OCI-LY7 (cell line): ENCODE data around the gene CCNJ. TPM values are rescaled to one million over a fixed set of nuclear protein-coding genes. Genes with fewer than 3 reads are reported as not detected.
"Not testable (repeated sequence)": the region's sequence is repeated elsewhere in the genome, so short reads cannot be mapped to it uniquely, and the experiment has no call there.

Source experiments
- Bru-seq: library from RNA; stranded (reverse); fragments of 400-500 nt; gene quantifications from one replicate; lab custom pipeline; 2021; lab: Mats Ljungman, UMichigan
- BruChase-seq, 2 experiments: library from RNA; stranded (reverse); fragments of 400-500 nt; gene quantifications; one replicate each; lab custom pipeline; 2021; lab: Mats Ljungman, UMichigan
- BruUV-seq: library from RNA; stranded (reverse); fragments of 400-500 nt; replicated peaks from 2 replicates; lab custom pipeline; 2021; lab: Mats Ljungman, UMichigan
- CTCF ChIA-PET: fragments of 300-600 bp; sonication (Branson Sonifier 250); formaldehyde crosslinking; loops from one replicate; lab custom pipeline; 2022; ENCODE audit warnings: antibody characterized with exemption; ENCODE audit not compliant: unreplicated experiment; lab: Charles Lee
- POLR2A ChIA-PET: fragments of 300-600 bp; sonication (Branson Sonifier 250); formaldehyde crosslinking; loops from one replicate; lab custom pipeline; 2022; ENCODE audit warnings: antibody characterized with exemption; lab: Charles Lee
- DNase-seq: peaks from one replicate; pipeline ENCODE4 v3.0.0-alpha.2; 2015; ENCODE audit warnings: low spot score
- H2AFZ ChIP-seq: fragments of 200-600 bp; sonication (generic), shearing (Covaris generic); 2 replicates; pipeline ENCODE4 v1.6.1; 2014; ENCODE audit warnings: mild to moderate bottlenecking, antibody characterized with exemption, low read length, moderate library complexity
- H3K27ac ChIP-seq: fragments of 200-600 bp; sonication (generic); 2 replicates; pipeline ENCODE4 v1.5.1; 2014; ENCODE audit warnings: mixed run types, low read depth, mild to moderate bottlenecking, moderate library complexity, low read length, inconsistent platforms; ENCODE audit not compliant: poor library complexity, severe bottlenecking
- H3K36me3 ChIP-seq: fragments of 200-600 bp; sonication (generic); 2 replicates; pipeline ENCODE4 v1.6.1; 2014; ENCODE audit warnings: mild to moderate bottlenecking, antibody characterized with exemption, low read length, moderate library complexity, mixed read lengths; ENCODE audit not compliant: insufficient read depth
- H3K4me1 ChIP-seq: fragments of 200-600 bp; sonication (generic); 2 replicates; pipeline ENCODE4 v1.5.1; 2014; ENCODE audit warnings: mild to moderate bottlenecking, low read length; ENCODE audit not compliant: insufficient read depth, poor library complexity, severe bottlenecking
- H3K4me2 ChIP-seq: fragments of 200-600 bp; sonication (generic); 2 replicates; pipeline ENCODE4 v1.6.1; 2014; ENCODE audit warnings: mild to moderate bottlenecking, low read length
- H3K4me3 ChIP-seq: fragments of 200-600 bp; sonication (generic); 2 replicates; pipeline ENCODE4 v1.5.1; 2014; ENCODE audit warnings: mild to moderate bottlenecking, low read depth, low read length; ENCODE audit not compliant: poor library complexity, severe bottlenecking
- H3K79me2 ChIP-seq: fragments of 200-600 bp; sonication (generic); 2 replicates; pipeline ENCODE4 v1.6.1; 2016; ENCODE audit warnings: low read depth, mild to moderate bottlenecking, low read length, moderate library complexity, mixed read lengths; ENCODE audit not compliant: insufficient read depth
- H3K9me2 ChIP-seq: fragments of 200-600 bp; sonication (generic); 2 replicates; pipeline ENCODE4 v1.6.1; 2016; ENCODE audit warnings: mild to moderate bottlenecking, low read length, mixed read lengths; ENCODE audit not compliant: insufficient read depth
- H3K9me3 ChIP-seq: fragments of 200-600 bp; sonication (generic); 2 replicates; pipeline ENCODE4 v1.6.1; 2014; ENCODE audit warnings: mild to moderate bottlenecking, mixed run types, low read length, mixed read lengths
- H4K20me1 ChIP-seq: fragments of 200-600 bp; sonication (generic); 2 replicates; pipeline ENCODE4 v1.6.1; 2014; ENCODE audit warnings: mild to moderate bottlenecking, antibody characterized with exemption, low read length, moderate library complexity, mixed read lengths; ENCODE audit not compliant: insufficient read depth
- EZH2phosphoT487 ChIP-seq: fragments of 200-600 bp; sonication (generic); IDR thresholded peaks from 2 replicates; pipeline ENCODE4 v1.6.1; 2018; ENCODE audit warnings: low read depth, borderline replicate concordance, mild to moderate bottlenecking, mixed run types, antibody characterized with exemption, low read length, moderate library complexity, mixed read lengths
- intact Hi-C: fragments of 100-400 bp; cut with micrococcal nuclease; formaldehyde crosslinking; loops from one replicate; pipeline ENCODE4 v1.10.0; 2022; ENCODE audit not compliant: unreplicated experiment
- long read RNA-seq: library from polyadenylated mRNA; stranded (forward); transcript quantifications from one replicate; pipeline ENCODE4 v2.0.0, GENCODE V29; 2022
- total RNA-seq, 2 experiments: library from RNA; depleted of rRNA in 1 of 2; stranded (reverse); fragments of >200 nt in 1 of 2; shearing (Covaris generic) in 1 of 2; gene quantifications; 2 replicates each; pipeline ENCODE4 v1.2.3, GENCODE V29; 2014 to 2022
- TF ChIP-seq, protein P1 (sequence below): fragments of 200-600 bp; sonication (generic); conservative IDR thresholded peaks from 2 replicates; pipeline ENCODE4 v1.5.1; 2014; ENCODE audit warnings: mild to moderate bottlenecking, antibody characterized with exemption, low read length, moderate library complexity, mixed read lengths

Gene CCNJ
- 5.6 and 8.2 TPM in 2 replicates for total RNA-seq (2014; rRNA removed; shearing (Covaris generic))
- 13.3 and 14.5 TPM in 2 replicates for total RNA-seq (2022)
- Bru-seq, nascent RNA: percentile 88 among the genes with signal in this experiment
- percentile 72 among the genes with signal in this experiment for BruChase-seq, experiment 1, labeled RNA remaining after a 6-hour chase
- percentile 90 among the genes with signal in this experiment for BruChase-seq, experiment 2, labeled RNA remaining after a 2-hour chase
- long read RNA-seq, full-length matches to known transcripts: 17 of 25 reads
- long read RNA-seq, partial matches to known transcripts: 3 of 25 reads
- long read RNA-seq, other reads (novel, unspliced or antisense): 5 of 25 reads

DNA sequence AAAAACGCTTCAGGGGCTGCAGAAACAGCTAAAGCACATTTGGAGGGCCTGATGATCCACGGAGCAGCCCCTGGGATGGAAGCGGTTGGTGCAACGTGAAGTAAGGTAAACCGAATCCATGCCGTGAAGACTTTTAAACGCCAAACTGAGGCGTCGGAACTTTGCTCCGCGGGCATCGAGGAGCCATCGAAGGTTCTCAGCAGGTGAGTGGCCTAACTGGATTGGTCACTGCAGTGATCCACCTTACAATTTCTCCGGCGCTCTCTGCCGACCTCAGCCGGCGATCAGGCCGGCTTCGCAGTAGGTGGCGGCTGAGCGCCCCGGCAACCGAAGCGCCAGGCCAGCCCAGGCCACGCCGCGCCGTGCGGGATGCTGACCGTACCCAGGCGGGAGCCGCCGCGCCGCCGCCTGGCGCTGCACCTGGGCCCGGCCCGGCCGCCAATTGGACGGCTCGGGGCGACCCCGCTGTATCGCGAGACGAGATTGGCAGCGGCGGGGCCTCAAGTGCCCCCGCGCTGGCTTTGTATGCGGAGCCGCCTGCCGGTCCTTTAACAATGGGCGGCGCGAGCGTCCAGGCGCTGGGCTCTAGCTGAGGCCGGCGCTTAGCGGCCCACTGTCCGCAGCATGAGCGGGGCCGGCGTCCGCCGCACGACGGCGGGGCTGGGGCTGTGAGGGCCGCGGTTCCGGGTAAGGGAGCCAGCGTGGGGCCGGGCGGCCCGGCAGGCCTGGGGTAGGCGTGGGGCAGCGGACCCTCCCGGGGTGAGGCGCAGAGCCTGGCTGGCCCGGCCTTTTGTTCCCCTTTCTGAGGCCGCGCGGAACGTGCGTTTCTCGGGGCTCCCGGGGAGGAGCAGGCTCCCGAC lies at the start of gene CCNJ:
CCNJ (plus strand) TSS at position 551 of the 860 bp plus-strand sequence. CDS start 811 bp downstream, outside the sequence.
- TF ChIP-seq EZH2phosphoT487: no peak
- TF ChIP-seq, protein P1, sequence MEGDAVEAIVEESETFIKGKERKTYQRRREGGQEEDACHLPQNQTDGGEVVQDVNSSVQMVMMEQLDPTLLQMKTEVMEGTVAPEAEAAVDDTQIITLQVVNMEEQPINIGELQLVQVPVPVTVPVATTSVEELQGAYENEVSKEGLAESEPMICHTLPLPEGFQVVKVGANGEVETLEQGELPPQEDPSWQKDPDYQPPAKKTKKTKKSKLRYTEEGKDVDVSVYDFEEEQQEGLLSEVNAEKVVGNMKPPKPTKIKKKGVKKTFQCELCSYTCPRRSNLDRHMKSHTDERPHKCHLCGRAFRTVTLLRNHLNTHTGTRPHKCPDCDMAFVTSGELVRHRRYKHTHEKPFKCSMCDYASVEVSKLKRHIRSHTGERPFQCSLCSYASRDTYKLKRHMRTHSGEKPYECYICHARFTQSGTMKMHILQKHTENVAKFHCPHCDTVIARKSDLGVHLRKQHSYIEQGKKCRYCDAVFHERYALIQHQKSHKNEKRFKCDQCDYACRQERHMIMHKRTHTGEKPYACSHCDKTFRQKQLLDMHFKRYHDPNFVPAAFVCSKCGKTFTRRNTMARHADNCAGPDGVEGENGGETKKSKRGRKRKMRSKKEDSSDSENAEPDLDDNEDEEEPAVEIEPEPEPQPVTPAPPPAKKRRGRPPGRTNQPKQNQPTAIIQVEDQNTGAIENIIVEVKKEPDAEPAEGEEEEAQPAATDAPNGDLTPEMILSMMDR: 0 out of 2 replicates have a peak, but pooled peaks have one; percentile 17
- peak within 1 kb of the TSS; percentile 50 for H3K27ac ChIP-seq
- H3K36me3 ChIP-seq: peaks cover 21% of the 10 kb centered on the region
- H3K79me2 ChIP-seq: peaks cover 29% of the 10 kb centered on the region; the same call in 1 of the 2 replicates
- H4K20me1 ChIP-seq: no peaks in the 10 kb centered on the region; the same call in 1 of the 2 replicates
- intact Hi-C loops: loop anchor here (1.0 to 5.0 kb wide), 2 partner anchors 46 to 249 kb away; no protein-coding TSS in a partner anchor
- POLR2A ChIA-PET: interaction anchor here (0.7 to 0.9 kb wide), 4 partner anchors 12 to 477 kb away, joined by 3 to 5 read pairs (median 4); no protein-coding TSS in a partner anchor
- peak within 1 kb of the TSS; percentile 89 for H3K4me3 ChIP-seq
- CTCF ChIA-PET: no interaction called here
- no TSS peak for BruUV-seq
- no peaks in the 10 kb centered on the region for H3K9me2 ChIP-seq
- H3K9me3 ChIP-seq: no peaks in the 10 kb centered on the region
- peak within 1 kb of the TSS; percentile 82 for H3K4me2 ChIP-seq
- peak; percentile 91 for DNase-seq
- peak within 1 kb of the TSS; percentile 91 for H2AFZ ChIP-seq
- H3K4me1 ChIP-seq: peaks cover 23% of the 10 kb centered on the region

- H2AFZ ChIP-seq, H3K4me2 ChIP-seq, H3K9me3 ChIP-seq, H3K36me3 ChIP-seq, H3K9me2 ChIP-seq, DNase-seq, CTCF ChIA-PET, H4K20me1 ChIP-seq, H3K79me2 ChIP-seq, BruUV-seq, intact Hi-C loops, H3K4me3 ChIP-seq, H3K27ac ChIP-seq, H3K4me1 ChIP-seq: not testable (repeated sequence)
- POLR2A ChIA-PET: interaction anchor here (1.3 kb wide), 1 partner anchor 10 kb away, joined by 4 read pairs; no protein-coding TSS in a partner anchor
These were observed 49.0 kb upstream of the CCNJ start for GRCh38 chr10:95994376-95994775.

GRCh38 chr10:95998255-95998784 lies 45.1 kb upstream of the CCNJ start:
- Histone ChIP-seq H3K27ac (no peak overlapping the region), H3K79me2 (no peaks in the 10 kb centered on the region), H4K20me1 (no peaks in the 10 kb centered on the region), H3K4me1 (no peaks in the 10 kb centered on the region), H3K4me2 (no peak overlapping the region), H3K4me3 (no peak overlapping the region), H2AFZ (no peak overlapping the region), H3K9me2 (no peaks in the 10 kb centered on the region), H3K9me3 (no peaks in the 10 kb centered on the region), H3K36me3 (no peaks in the 10 kb centered on the region)
- CTCF ChIA-PET: no interaction called here
- intact Hi-C loops: no loop called here
- TF ChIP-seq, protein P1: no peak
- no peak for TF ChIP-seq EZH2phosphoT487
- POLR2A ChIA-PET: no interaction called here
- BruUV-seq: no TSS peak
- DNase-seq: no peak
